ENCODE results near the gene PCNT.

GRCh38 chr21:46418265-46418946 is 94.5 kb downstream of the PCNT start:
- TF ChIP-seq RAD21 (IDR thresholded peaks at IDR 0.05 in 1 of 2, conservative IDR thresholded peaks at IDR 0.05 in 1 of 2; ENCODE audit: low read depth in 2 of 2, low read length in 2 of 2) (no peak), SIN3A (conservative IDR thresholded peaks at IDR 0.05 in 1 of 2, IDR thresholded peaks at IDR 0.05 in 1 of 2; ENCODE audit: low read depth in 1 of 2, low read length in 2 of 2) (no peak), RNF2 (IDR thresholded peaks at IDR 0.05; ENCODE audit: borderline replicate concordance, low read depth, low read length, missing control alignments, poor library complexity, severe bottlenecking) (no peak), CTCF (IDR thresholded peaks at IDR 0.05; ENCODE audit: control extremely low read depth in 1 of 3, insufficient read depth in 1 of 3, low read depth in 1 of 3, low read length in 3 of 3) (no peak), POLR2A (IDR thresholded peaks at IDR 0.05; ENCODE audit: control extremely low read depth in 1 of 2, low read depth in 2 of 2, low read length in 2 of 2) (no peak), TAF1 (IDR thresholded peaks at IDR 0.05; ENCODE audit: low read depth, low read length) (no peak), NANOG (IDR thresholded peaks at IDR 0.05; ENCODE audit: insufficient read depth, low read depth, low read length, poor library complexity, severe bottlenecking) (no peak)
